NAMALWA (cell line): ENCODE results near the gene KLHL40.

ENCODE experiments used
- DNase-seq: peaks from one replicate; pipeline ENCODE4 v3.0.0-alpha.2; 2015; ENCODE audit warnings: low spot score

KLHL40 gene

DNA sequence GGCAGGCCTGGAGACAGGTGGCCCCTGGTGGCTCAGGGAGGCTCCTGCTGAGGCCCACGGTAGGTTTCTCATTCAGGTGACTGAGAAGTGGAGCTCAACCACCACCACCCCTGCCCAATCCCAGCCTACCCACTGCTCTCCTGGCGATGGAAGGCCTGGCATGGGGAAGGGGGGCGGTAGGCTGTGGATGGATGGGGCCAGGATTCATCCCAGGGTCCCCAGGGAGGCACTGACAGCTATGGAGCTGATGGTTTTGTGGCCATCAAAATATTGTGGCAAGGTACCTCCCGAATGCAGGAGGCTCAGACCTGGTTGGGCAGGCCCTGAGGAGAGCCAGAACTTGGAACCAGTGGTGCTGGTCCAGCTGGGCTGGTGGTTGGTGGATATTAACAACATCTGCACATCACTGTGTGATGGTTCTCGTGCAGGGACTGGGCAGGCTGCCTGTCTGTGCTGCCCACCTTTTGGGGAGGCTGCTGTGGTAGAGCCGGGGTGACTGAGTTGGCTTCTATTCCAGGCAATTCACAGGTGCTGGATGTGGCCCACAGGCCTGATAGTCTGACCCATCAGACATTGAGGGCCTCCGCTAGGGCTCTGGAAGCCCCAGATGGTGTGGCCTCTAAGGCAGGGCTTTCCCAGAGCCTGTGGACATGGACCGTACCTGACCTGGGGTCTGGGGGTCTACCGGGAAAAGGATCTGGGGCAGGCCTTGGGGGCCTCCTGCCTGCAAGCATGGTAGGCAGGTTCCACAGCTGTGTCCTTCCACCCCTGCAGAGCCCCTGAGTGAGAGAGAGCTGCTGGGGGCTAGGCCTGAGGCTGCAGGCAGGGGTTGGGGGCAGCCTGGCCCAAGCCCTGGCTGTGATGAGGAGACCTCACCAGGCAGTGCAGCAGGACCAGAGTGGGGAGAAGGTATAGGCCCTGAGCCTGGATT, 28.4 kb upstream of the KLHL40 start:
- DNase-seq: no peak

DNA sequence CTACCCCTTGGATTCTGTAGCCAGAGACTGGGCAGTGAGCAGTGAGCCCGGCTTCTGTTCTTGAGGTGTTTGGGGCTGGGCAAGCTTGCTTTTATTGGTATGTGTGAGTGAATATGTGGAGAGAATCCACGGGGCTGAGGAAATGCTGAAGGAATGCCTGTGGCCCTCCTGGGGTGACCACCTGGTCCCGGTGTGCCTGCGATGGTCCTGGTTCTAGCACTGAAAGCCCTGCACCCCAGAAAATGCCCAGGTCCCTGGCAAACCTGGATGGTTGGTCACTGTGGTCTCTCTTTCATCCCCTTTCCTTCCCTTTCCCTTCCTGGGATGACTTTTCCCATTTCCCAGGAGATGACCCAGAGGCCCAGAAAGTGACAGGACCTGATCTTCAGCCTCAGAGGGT, 27.7 kb upstream of the KLHL40 start:
- DNase-seq: no peak

DNA sequence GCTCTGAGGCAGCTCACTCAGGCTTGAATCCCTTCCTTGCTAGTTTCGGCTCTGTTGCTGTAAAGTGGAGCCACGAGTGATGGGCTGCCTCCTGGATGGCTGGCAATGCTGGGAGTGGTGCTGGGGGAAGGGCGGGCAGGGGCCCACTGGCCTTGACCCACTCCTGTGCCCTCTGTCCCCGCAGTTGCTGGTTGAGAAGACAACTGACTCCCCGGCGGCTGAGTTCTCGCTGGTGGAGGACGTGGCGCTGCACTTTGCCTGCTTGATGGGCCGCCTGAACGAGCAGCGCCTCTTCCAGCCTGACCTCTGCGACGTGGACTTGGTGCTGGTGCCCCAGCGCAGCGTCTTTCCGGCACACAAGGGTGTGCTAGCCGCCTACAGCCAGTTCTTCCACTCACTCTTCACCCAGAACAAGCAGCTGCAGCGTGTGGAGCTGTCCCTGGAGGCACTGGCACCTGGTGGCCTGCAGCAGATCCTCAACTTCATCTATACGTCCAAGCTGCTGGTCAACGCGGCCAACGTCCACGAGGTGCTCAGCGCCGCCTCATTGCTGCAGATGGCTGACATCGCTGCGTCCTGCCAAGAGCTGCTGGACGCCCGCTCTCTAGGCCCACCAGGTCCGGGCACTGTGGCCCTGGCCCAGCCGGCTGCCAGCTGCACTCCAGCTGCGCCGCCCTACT, 27.1 kb upstream of the KLHL40 start:
- no peak for DNase-seq

DNA sequence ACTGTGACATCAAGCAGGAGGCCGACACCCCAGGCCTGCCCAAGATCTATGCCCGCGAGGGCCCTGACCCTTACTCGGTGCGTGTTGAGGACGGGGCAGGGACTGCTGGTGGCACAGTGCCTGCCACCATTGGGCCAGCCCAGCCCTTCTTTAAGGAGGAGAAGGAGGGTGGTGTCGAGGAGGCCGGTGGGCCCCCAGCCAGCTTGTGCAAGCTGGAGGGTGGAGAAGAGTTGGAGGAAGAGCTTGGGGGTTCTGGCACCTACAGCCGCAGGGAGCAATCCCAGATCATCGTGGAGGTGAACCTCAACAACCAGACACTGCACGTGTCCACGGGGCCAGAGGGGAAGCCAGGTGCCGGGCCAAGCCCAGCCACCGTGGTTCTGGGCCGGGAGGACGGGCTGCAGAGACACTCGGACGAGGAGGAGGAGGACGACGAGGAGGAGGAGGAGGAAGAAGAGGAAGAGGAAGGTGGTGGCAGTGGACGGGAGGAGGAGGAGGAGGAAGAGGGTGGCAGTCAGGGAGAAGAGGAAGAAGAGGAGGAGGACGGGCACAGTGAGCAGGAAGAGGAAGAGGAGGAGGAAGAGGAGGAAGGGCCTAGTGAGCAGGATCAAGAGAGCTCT, 26.5 kb upstream of the KLHL40 start:
- DNase-seq: no peak

DNA sequence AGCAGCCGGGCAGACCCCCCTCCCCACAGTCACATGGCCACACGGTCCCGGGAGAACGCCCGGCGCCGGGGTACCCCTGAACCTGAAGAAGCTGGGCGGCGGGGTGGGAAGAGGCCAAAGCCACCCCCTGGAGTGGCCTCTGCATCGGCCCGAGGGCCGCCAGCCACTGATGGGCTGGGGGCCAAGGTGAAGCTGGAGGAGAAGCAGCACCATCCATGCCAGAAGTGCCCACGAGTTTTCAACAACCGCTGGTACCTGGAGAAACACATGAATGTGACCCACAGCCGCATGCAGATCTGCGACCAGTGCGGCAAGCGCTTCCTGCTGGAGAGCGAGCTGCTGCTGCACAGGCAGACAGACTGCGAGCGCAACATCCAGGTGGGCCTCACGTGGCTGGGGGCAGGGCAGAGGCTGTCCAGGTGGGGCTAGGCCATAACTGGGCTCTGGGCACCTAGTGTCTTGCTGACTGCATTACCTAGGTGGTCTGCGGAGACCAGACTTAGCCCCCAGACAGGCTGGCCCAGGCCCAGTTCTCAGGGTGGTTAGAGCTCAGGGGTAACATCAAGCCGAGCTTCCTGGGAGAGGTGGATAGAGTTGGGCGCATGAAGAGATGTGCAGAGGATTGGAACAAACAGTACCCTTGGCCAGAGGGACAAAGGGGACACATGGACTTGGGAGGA, 25.7 kb upstream of the KLHL40 start:
- DNase-seq: no peak

DNA sequence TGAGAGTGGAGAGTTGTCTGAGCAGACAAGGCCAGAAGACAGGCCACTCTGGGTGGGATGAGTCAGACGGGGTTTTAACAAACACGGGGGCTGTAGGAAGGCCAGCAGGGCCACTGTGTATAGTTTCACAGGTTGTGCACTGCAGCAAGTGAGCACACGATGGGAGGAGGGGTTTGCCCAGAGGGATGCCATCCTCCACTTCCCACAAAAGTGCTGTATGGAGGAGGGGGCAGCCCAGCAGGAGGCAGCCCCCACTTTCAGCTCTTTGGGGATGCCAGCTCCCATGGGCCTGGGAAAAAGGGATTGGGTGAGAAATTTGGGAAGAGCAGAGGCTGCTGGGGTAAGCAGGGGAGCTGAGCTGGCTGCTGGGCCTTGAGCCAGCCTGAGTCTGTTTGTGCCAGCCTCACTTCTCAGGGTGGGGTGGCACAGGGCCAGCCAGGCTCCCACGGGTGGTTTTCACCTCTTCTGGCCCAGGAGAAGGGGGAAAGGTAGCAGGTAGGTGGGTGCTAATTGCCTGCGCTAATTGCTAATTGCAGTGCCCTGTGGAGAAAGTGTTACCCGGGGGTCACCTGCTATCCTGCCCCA, 25.1 kb upstream of the KLHL40 start:
- DNase-seq: no peak

DNA sequence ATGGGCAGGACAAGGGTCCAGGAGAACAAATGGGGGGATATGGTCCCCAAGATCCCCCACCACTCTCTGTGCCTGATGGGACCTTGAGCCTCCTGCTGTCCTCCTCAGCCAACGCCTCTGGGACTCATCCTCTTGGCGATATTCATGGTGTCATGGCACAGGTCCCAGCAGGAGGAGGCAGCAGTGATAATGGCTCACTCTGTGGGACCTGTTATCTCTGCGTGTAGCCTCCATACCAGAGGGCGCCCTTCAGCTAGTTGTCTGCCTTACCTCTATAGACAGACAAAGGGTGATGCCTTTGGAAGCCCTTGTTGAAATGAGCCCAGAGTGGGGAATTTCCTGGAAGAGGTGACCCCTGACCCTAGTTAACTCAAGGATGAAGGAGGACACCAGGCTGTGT, 24.4 kb upstream of the KLHL40 start:
- DNase-seq: peak; percentile 41

DNA sequence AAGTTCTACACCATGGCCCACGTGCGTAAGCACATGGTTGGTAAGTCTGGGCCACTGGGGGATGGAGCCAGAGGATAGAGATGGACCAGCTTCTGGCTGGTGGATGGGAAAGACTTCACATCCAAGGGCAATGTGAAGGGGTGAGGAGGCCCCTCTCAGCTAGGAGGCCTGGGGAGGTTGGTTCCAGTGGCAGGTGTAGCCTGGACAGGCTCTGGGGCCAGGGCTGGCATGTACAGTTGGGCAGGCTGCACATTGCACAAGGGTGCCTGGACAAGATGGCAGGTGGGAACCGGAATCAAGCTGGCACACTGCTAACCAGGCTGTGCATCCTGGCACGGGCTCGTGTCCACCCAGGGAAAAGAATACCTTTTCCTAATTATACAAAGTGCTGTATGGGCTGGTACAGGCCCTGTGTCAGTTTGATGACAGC, 23.7 kb upstream of the KLHL40 start:
- no peak for DNase-seq

DNA sequence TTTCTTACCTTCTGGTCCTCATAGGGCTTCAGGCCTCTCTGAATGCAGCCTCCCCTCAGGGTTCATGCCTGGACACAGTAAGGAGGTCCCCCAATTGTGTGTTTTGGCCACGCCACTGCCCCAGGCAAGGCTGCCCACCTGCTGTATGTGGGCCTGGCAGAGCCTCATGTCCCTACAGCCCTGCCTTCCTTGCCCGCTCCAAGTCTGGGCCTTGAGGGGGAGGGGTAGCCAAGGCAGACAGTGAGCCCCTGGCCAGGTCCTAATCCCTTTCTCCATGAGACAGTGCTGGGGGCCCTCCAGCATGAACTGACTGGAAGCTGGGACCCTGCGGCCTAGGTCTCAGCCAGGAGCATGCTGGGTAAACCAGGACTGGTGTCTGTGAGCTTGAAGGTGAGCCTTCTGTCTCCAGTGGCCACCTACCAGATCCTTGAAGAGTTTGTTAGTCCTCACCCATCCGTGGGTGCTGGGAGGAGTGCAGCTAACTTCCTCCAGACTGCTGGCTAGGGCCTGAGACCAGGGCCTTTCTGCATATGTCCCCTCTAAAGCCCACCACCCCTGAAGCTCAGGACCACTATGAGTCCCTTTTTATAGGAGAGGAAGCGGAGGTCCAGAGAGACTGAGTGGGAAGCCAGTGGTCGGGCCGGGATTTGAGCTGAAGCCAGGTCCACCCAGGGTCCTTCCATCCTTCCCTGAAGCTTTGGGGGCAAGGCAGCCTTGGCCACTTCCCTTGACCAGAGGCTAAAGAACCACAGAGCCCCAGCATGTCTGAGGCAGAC, 23.1 kb upstream of the KLHL40 start:
- DNase-seq: no peak

DNA sequence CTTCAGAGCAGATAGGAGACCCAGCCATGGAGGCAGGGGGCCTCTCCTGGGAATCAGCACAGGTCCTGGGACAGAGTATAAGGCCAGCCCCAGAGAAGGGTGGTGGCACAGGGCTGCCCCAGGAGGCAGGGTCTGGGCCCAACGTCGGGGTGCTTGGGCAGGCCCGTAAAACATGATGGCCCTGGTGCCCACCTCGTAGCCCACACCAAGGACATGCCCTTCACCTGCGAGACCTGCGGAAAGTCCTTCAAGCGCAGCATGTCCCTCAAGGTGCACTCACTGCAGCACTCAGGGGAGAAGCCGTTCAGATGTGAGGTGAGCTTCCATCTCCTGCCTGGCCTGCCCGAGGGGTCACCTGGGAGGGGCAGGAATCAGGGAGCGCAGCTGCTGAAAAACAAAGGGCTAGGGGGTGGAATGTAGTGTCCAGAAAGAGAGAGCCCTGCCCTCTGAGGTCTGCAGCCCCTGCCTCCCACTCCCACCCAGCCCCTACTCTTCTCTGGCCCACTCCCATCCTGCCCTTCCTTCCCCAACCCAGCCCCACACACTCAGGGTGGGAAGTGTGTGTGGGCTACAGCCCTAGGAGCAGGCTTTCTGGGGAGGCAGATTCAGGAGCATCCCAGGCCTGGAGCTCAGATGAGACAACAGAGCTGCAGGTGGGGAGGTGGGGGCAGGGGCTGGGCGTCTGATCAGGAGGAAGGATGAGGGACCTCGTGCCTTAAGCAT, 22.4 kb upstream of the KLHL40 start:
- no peak for DNase-seq

DNA sequence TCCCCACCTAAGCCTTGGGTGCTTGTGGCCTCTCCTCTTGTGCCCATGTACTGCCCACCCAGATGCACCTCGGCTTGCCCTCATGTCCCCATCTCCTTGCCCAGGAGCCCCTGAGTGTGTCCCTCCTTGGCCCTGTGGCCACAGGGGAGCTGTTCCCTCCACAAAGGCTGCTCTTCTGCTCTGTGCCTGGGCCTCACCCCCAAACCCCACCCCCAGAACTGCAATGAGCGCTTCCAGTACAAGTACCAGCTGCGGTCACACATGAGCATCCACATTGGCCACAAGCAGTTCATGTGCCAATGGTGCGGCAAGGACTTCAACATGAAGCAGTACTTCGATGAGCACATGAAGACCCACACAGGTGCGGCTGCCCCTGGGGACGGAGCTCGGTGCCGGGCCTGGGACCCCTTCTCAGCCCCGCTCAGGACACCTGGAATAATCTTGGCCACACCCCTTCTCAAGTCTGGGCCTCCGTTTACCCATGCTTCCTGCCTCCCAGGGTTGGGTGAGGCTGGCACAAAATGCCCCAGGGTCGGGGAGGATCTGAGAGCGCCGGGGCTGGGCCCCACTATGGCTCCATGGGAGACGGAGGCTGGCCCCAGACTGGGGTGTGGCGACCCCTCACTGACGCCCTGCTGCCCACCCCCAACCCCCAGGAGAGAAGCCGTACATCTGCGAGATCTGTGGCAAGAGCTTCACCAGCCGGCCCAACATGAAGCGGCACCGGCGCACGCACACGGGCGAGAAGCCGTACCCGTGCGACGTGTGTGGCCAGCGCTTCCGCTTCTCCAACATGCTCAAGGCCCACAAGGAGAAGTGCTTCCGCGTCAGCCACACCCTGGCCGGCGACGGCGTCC, 21.5 kb upstream of the KLHL40 start:
- peak; percentile 52 for DNase-seq

DNA sequence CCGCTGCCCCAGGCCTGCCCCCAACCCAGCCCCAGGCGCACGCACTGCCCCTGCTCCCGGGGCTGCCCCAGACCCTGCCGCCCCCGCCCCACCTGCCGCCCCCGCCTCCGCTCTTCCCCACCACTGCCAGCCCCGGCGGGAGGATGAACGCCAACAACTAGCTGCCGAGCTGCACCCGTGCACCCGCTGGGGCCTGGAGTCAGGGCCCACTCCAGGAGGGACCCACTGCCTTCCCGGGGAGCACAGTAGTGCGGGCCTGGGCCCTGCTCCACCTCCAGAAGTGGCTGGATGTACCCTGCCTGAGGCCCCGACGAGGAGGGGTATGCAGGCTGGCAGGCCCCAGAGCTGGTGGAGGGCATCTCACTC, 20.9 kb upstream of the KLHL40 start:
- no peak for DNase-seq

DNA sequence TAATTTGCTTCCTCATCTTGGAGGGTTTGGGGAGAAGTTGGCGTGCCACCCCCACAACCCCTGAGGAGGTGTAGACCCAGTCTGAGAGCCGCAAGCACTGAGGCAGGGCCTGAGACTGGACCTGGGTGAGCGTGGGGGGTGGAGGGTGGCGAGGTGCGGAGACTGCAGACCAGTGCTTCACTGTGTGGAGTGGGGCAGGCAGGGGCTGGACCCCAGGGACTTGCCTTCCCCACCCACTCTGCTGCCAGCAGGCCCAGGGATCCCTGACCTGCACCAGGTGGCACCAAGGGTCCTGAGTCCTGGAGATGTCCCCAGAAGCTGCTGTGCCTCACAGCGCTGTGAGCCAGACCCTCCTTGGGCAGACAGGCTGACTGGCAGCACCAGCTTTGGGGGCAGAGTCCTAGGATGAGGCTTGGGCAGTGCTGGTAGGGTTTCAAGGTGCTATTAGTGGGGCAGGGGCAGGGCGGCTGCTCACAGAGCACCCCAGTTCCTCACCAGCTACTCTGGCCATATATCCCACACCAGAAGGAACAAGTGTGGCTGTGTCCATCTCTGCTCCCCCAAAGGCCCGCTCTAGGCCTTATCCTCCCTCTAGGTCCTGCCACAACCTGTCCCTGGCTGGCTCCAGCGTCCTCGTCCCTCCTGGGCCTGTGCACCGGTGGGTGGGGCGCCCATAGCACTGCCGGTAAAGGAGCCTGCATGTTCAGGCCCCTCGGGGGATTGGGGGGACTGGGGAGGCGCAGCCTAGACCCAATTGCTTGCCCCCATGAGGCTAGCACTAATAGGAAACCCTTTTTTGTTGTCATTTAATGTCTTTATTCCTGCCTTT, 20.1 kb upstream of the KLHL40 start:
- DNase-seq: no peak

DNA sequence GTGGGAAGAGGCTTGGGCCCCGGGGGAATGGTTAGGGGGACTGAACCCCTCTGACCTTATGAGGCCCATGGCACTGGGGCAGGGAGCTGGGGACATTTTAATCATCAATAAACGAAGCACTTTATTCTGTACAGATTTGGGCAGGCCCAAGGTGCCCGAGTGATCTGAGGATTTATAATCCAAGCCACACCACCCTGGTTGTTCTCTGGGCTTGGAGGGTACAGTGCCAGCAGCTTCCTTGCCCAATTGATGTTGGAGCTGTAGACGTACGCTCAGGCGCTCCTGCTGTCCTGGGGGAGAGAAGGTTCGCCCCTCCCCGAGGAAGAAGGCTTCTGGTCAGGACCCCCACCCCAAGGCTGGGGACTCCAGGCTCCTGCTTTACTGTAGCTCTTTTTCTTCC, 19.3 kb upstream of the KLHL40 start:
- DNase-seq: no peak

DNA sequence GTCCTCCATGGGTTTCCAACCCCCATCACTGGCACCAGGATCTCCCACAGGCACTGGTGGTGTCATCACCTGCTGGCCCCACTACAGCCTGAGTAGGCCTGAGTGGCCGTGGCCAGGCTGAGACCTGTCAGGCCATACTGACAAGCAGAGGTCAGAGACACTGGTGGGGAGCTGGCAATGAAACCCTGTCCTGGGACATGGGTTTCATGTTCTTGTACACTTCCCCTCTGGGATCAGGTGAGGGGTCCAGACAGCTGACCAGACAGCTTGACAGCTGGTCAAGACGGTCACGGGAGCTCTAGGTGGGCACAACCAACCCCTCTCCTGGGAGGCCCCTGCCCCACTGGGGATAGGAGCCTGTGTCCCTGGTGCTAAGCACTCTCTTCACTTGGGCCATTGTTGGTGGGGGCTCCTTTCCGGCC, 18.7 kb upstream of the KLHL40 start:
- no peak for DNase-seq

DNA sequence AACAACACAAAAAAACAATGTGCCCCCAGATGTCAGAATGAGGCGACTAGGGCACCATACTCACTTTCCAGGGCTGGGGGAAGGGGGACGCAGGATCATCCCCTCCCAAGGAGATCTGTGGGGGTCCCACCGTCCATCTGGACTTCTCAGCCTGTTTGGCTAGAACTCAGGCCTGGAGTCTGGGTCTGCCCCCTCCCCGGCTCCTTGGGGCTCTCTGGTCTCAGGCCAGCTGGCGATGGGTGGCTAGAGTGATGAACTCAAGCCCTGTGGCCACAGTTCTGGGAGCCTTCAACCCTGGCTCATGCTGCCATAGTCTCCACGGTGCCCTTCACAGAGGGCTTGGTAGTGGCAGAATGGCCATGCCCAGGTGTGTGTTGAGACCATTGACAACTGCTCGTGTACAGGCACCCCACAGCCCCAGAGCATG, 18.2 kb upstream of the KLHL40 start:
- no peak for DNase-seq

DNA sequence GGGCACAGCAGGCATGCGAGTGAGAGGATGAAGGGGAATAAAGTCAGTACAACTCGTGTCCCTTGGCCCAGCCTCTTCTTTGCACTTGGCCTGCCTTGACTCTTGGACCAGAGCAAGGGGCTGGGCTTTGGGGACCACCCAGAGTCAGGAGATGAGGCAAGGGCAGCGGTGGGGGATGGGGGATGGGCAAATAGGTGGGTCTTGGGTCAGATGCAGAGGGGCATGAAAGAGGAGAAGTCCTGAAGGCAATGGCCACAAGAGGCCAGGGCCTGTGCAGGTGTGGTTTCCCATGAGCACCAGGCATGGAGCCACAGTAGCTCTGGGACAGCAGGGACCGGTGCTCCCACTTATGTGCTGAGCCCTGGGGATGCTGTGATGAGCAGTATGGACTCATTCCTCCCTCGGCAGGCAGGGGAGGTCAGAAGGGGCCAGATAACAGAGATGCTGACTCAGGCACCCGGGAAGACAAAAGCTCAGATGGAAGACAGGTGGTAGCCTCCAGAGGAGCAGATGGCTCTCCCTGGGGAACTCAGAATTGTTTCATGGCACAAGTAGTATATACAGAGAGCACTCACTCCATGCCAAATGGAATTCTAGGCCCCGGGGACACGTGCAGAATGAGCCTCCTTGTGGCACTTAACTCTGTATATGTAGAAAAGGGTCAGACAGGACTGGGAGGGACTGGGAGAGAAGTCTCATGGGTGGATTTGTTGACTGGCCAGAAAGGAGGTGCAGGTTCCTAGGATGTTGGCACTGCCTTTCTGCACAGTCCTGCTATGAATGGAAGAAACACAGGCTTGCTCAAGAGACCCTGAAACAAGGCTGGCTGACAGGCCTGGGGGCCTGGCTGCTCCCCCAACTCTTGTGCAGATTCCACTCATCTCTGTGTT, 17.6 kb upstream of the KLHL40 start:
- DNase-seq: no peak

DNA sequence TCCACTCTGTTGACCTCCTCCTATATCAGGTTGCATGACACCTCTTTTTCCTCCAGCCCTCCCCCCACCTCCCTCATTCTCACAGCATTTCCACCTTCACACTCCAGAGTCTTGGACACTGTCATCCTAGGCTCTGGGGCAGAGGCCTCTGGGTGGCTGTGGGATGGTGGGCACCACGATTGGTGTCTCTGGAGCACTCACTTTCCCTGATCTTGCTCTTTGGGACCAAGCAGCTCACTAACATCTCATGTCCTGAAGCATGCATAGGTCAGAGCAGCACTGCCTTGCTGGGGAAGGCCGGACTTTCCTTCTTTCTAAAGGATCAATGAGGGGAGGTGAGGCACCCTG, 16.9 kb upstream of the KLHL40 start:
- DNase-seq: no peak
